OCI-LY1 (cell line): ENCODE measurements around the gene HOXD8.

Experiments
- H2AFZ ChIP-seq: fragments of 200-600 bp; sonication (generic), shearing (Covaris generic); 2 replicates; pipeline ENCODE4 v1.6.0; 2014; ENCODE audit warnings: antibody characterized with exemption, mild to moderate bottlenecking, low read length
- H3F3A ChIP-seq: fragments of 200-600 bp; sonication (generic), shearing (Covaris generic); 2 replicates; pipeline ENCODE4 v1.6.0; 2014; ENCODE audit warnings: mild to moderate bottlenecking, antibody characterized with exemption, low read length, moderate library complexity; ENCODE audit not compliant: insufficient read depth
- H3K27ac ChIP-seq: fragments of 200-600 bp; sonication (generic); 2 replicates; pipeline ENCODE4 v1.5.1; 2014; ENCODE audit warnings: low read length, mixed run types, mild to moderate bottlenecking, low read depth; ENCODE audit not compliant: poor library complexity, severe bottlenecking
- H3K27me3 ChIP-seq: fragments of 200-600 bp; sonication (generic); 2 replicates; pipeline ENCODE4 v1.6.0; 2014; ENCODE audit warnings: antibody characterized with exemption, mild to moderate bottlenecking, low read length, moderate library complexity; ENCODE audit not compliant: insufficient read depth
- H3K36me3 ChIP-seq: fragments of 200-600 bp; sonication (generic); 2 replicates; pipeline ENCODE4 v1.6.1; 2014; ENCODE audit warnings: mild to moderate bottlenecking, antibody characterized with exemption, low read length, moderate library complexity, mixed read lengths; ENCODE audit not compliant: insufficient read depth
- H3K4me1 ChIP-seq: fragments of 200-600 bp; sonication (generic); 2 replicates; pipeline ENCODE4 v1.5.1; 2014; ENCODE audit warnings: mild to moderate bottlenecking, low read length, moderate library complexity; ENCODE audit not compliant: insufficient read depth, severe bottlenecking
- H3K4me2 ChIP-seq: fragments of 200-600 bp; sonication (generic), shearing (Covaris generic); 2 replicates; pipeline ENCODE4 v1.6.1; 2014; ENCODE audit warnings: low read length
- H3K4me3 ChIP-seq: fragments of 200-600 bp; sonication (generic); 2 replicates; pipeline ENCODE4 v1.5.1; 2014; ENCODE audit warnings: low read length, low read depth, mild to moderate bottlenecking, mixed read lengths; ENCODE audit not compliant: poor library complexity, severe bottlenecking
- H3K79me2 ChIP-seq: fragments of 200-600 bp; shearing (Covaris generic); 2 replicates; pipeline ENCODE4 v1.6.1; 2016; ENCODE audit warnings: mixed run types, low read length, mixed read lengths; ENCODE audit not compliant: insufficient read depth
- H3K9ac ChIP-seq: fragments of 200-600 bp; sonication (generic), shearing (Covaris generic); 2 replicates; pipeline ENCODE4 v1.6.1; 2014; ENCODE audit warnings: mild to moderate bottlenecking, low read length, mixed read lengths
- H3K9me2 ChIP-seq: fragments of 200-600 bp; sonication (generic), shearing (Covaris generic); 2 replicates; pipeline ENCODE4 v1.6.1; 2014; ENCODE audit warnings: low read depth, mild to moderate bottlenecking, low read length, mixed read lengths
- H3K9me3 ChIP-seq: fragments of 200-600 bp; shearing (Covaris generic); 2 replicates; pipeline ENCODE4 v1.6.1; 2014; ENCODE audit warnings: low read length, mixed read lengths
- H4K20me1 ChIP-seq: fragments of 200-600 bp; sonication (generic), shearing (Covaris generic); 2 replicates; pipeline ENCODE4 v1.6.0; 2016; ENCODE audit warnings: mild to moderate bottlenecking, low read length; ENCODE audit not compliant: insufficient read depth
- EZH2 ChIP-seq: fragments of 200-600 bp; sonication (generic), shearing (Covaris generic); IDR thresholded peaks from 2 replicates; pipeline ENCODE4 v1.8.0; 2017; ENCODE audit warnings: borderline replicate concordance, mixed run types, mild to moderate bottlenecking, antibody characterized with exemption, low read length, moderate library complexity, mixed read lengths
- TF ChIP-seq, protein P1 (sequence below): fragments of 200-600 bp; sonication (generic), shearing (Covaris generic); IDR thresholded peaks from 2 replicates; pipeline ENCODE4 v1.5.1; 2017; ENCODE audit warnings: mild to moderate bottlenecking, antibody characterized with exemption, low read length, moderate library complexity, mixed read lengths

Gene HOXD8

GRCh38 chr2:176081376-176081836 is 48.1 kb upstream of the HOXD8 start:
- Histone ChIP-seq H3K27me3 (no peaks in the 10 kb centered on the region), H3K9me3 (no peaks in the 10 kb centered on the region), H3K36me3 (no peaks in the 10 kb centered on the region), H3K27ac (no peak overlapping the region), H3F3A (no peaks in the 10 kb centered on the region), H3K9me2 (no peaks in the 10 kb centered on the region), H2AFZ (no peak overlapping the region), H3K79me2 (no peaks in the 10 kb centered on the region), H3K4me2 (no peak overlapping the region), H3K4me3 (no peak overlapping the region), H4K20me1 (no peaks in the 10 kb centered on the region), H3K4me1 (no peaks in the 10 kb centered on the region), H3K9ac (no peak overlapping the region)
- TF ChIP-seq, protein P1, sequence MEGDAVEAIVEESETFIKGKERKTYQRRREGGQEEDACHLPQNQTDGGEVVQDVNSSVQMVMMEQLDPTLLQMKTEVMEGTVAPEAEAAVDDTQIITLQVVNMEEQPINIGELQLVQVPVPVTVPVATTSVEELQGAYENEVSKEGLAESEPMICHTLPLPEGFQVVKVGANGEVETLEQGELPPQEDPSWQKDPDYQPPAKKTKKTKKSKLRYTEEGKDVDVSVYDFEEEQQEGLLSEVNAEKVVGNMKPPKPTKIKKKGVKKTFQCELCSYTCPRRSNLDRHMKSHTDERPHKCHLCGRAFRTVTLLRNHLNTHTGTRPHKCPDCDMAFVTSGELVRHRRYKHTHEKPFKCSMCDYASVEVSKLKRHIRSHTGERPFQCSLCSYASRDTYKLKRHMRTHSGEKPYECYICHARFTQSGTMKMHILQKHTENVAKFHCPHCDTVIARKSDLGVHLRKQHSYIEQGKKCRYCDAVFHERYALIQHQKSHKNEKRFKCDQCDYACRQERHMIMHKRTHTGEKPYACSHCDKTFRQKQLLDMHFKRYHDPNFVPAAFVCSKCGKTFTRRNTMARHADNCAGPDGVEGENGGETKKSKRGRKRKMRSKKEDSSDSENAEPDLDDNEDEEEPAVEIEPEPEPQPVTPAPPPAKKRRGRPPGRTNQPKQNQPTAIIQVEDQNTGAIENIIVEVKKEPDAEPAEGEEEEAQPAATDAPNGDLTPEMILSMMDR, result no peak
- no peak for TF ChIP-seq EZH2

DNA sequence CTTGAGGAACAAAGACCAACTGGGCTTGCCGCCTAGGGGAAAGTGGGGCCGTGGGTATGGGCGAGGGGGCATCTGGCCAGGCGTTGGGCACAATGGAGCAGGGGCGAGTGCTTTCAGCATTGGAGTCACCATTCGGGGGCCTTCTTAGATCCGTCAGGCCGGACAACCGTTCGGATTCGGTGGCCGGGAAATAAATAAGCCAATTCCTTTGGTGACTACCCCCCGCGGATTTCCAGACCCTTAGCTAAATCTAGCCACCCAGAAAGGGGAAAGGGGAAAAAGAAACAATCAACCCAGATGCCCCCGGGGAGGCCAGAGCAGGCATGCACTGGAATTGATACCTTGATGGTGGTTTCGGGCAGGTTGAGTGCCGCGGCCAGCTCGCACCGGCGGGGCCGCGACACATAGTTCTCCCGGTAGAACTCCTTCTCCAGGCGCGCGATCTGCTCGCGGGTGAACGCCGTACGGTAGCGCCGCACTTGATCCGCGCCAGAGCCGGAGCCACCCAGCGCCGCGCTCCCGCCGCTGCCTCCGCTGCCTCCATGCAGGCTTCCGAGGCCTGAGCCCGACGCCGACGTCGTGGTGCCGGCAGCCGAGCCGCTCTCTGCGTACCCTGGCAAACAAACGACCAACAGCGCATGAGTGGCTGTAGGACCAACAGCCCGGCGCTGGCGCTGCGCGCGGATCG is 47.5 kb upstream of the HOXD8 start:
- no peak overlapping the region for H2AFZ ChIP-seq
- H3F3A ChIP-seq, result no peaks in the 10 kb centered on the region
- H3K4me2 ChIP-seq, result no peak overlapping the region
- TF ChIP-seq, protein P1, result no peak
- TF ChIP-seq EZH2, result no peak
- H3K9me2 ChIP-seq, result no peaks in the 10 kb centered on the region
- H3K9me3 ChIP-seq, result no peaks in the 10 kb centered on the region
- no peaks in the 10 kb centered on the region for H3K79me2 ChIP-seq
- no peak overlapping the region for H3K27ac ChIP-seq
- no peaks in the 10 kb centered on the region for H3K27me3 ChIP-seq
- H3K4me1 ChIP-seq, result no peaks in the 10 kb centered on the region
- H4K20me1 ChIP-seq, result no peaks in the 10 kb centered on the region
- no peaks in the 10 kb centered on the region for H3K36me3 ChIP-seq
- H3K4me3 ChIP-seq, result no peak overlapping the region
- no peak overlapping the region for H3K9ac ChIP-seq

DNA sequence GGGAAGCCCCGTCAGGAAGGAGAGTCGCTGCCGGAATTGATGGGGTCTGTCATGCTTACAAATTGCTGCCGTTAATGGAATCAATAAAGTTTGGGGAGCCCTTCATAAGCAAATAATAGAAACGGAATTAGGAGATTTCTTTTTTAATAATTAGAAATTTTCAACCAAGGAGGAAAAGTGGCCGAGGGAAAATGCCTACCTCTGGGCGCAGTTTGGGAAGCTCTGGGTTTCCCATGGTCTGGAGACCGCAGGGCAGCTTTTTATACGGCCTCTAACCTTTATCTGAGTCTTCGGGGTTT is 47.0 kb upstream of the HOXD8 start:
- no peaks in the 10 kb centered on the region for H3K79me2 ChIP-seq
- H3K4me1 ChIP-seq, result no peaks in the 10 kb centered on the region
- no peaks in the 10 kb centered on the region for H3F3A ChIP-seq
- H3K9me3 ChIP-seq, result no peaks in the 10 kb centered on the region
- H3K27ac ChIP-seq, result no peak overlapping the region
- no peak overlapping the region for H2AFZ ChIP-seq
- no peak overlapping the region for H3K9ac ChIP-seq
- no peaks in the 10 kb centered on the region for H3K36me3 ChIP-seq
- TF ChIP-seq EZH2, result no peak
- TF ChIP-seq, protein P1, result no peak
- H3K27me3 ChIP-seq, result no peaks in the 10 kb centered on the region
- no peak overlapping the region for H3K4me2 ChIP-seq
- H4K20me1 ChIP-seq, result no peaks in the 10 kb centered on the region
- H3K4me3 ChIP-seq, result no peak overlapping the region
- no peaks in the 10 kb centered on the region for H3K9me2 ChIP-seq
